Measurements from ENCODE around the gene H2BK1. TPM values are rescaled to one million over a fixed set of nuclear protein-coding genes. Genes with fewer than 3 reads are reported as not detected.

H2BK1 gene
- total RNA-seq, 3 donors from 2014 or later (not counting 1 experiment from before 2014, with no cell fraction given), result 2.5 TPM; not detected in 2

- H3K4me1 ChIP-seq (ENCODE audit: control insufficient read depth, insufficient read depth, low read length), result peaks cover 6% of the 10 kb centered on the region
- no peaks in the 10 kb centered on the region for H3K9me3 Mint-ChIP-seq
- no peaks in the 10 kb centered on the region for H3K27me3 ChIP-seq (ENCODE audit: control insufficient read depth, insufficient read depth, low read length)
- ATAC-seq (no peak), DNase-seq (no peak)
- H3K36me3 Mint-ChIP-seq, result no peaks in the 10 kb centered on the region
- no peak overlapping the region for H3K4me3 Mint-ChIP-seq
- intact Hi-C loops (cut with micrococcal nuclease), result no loop called here
- H3K36me3 ChIP-seq (ENCODE audit: control insufficient read depth, insufficient read depth, low read length), result no peaks in the 10 kb centered on the region
- TF ChIP-seq CTCF (IDR thresholded peaks at IDR 0.05), result no peak
- no peak overlapping the region for H3K27ac ChIP-seq (ENCODE audit: low read length)
- no peaks in the 10 kb centered on the region for H3K9me3 ChIP-seq (ENCODE audit: control insufficient read depth, insufficient read depth, low read length)
- 94% methylated on average over 22 of the region's 23 CpGs for WGBS (ENCODE audit: insufficient coverage)
- H3K4me1 Mint-ChIP-seq, result no peaks in the 10 kb centered on the region
- no peak overlapping the region for H3K4me3 ChIP-seq (ENCODE audit: low read length)
- no peak overlapping the region for H3K27ac Mint-ChIP-seq
- peaks cover 6 to 9% of the 10 kb centered on the region in 2 donors for H3K27me3 Mint-ChIP-seq (ENCODE audit: low read depth in 2 of 2)
These were observed 18.2 kb downstream of the H2BK1 start for GRCh38 chr7:151192002-151192539.

- no peak overlapping the region for H3K27ac Mint-ChIP-seq
- peaks cover 6 to 9% of the 10 kb centered on the region in 2 donors for H3K27me3 Mint-ChIP-seq (ENCODE audit: low read depth in 2 of 2)
- Histone ChIP-seq H3K4me3 (ENCODE audit: low read length) (no peak overlapping the region), H3K4me1 (ENCODE audit: control insufficient read depth, insufficient read depth, low read length) (peaks cover 6% of the 10 kb centered on the region), H3K27ac (ENCODE audit: low read length) (no peak overlapping the region), H3K9me3 (ENCODE audit: control insufficient read depth, insufficient read depth, low read length) (no peaks in the 10 kb centered on the region), H3K36me3 (ENCODE audit: control insufficient read depth, insufficient read depth, low read length) (no peaks in the 10 kb centered on the region), H3K27me3 (ENCODE audit: control insufficient read depth, insufficient read depth, low read length) (no peaks in the 10 kb centered on the region)
- 94% methylated on average over 12 of the region's 12 CpGs for WGBS (ENCODE audit: insufficient coverage)
- no peak for TF ChIP-seq CTCF (IDR thresholded peaks at IDR 0.05)
- intact Hi-C loops (cut with micrococcal nuclease), result no loop called here
- no peaks in the 10 kb centered on the region for H3K4me1 Mint-ChIP-seq
- H3K9me3 Mint-ChIP-seq, result no peaks in the 10 kb centered on the region
- H3K4me3 Mint-ChIP-seq, result no peak overlapping the region
- DNase-seq (no peak), ATAC-seq (no peak)
- H3K36me3 Mint-ChIP-seq, result no peaks in the 10 kb centered on the region
These were observed 18.7 kb downstream of the H2BK1 start for GRCh38 chr7:151191544-151191943.

GRCh38 chr7:151189038-151189437 lies 21.2 kb downstream of the H2BK1 start:
- Histone ChIP-seq H3K4me3 (ENCODE audit: low read length) (no peak overlapping the region), H3K36me3 (ENCODE audit: control insufficient read depth, insufficient read depth, low read length) (no peaks in the 10 kb centered on the region), H3K4me1 (ENCODE audit: control insufficient read depth, insufficient read depth, low read length) (no peaks in the 10 kb centered on the region), H3K9me3 (ENCODE audit: control insufficient read depth, insufficient read depth, low read length) (no peaks in the 10 kb centered on the region), H3K27ac (ENCODE audit: low read length) (no peak overlapping the region), H3K27me3 (ENCODE audit: control insufficient read depth, insufficient read depth, low read length) (no peaks in the 10 kb centered on the region)
- ATAC-seq (no peak), DNase-seq (no peak)
- intact Hi-C loops (cut with micrococcal nuclease), result no loop called here
- Mint-ChIP-seq H3K4me3 (no peak overlapping the region), H3K27ac (no peak overlapping the region), H3K9me3 (no peaks in the 10 kb centered on the region), H3K27me3 (ENCODE audit: low read depth in 2 of 2) (peaks cover 0 to 4% of the 10 kb centered on the region in 2 donors), H3K36me3 (no peaks in the 10 kb centered on the region), H3K4me1 (no peaks in the 10 kb centered on the region)
- 90% methylated on average over 2 of the region's 4 CpGs for WGBS (ENCODE audit: insufficient coverage)
- no peak for TF ChIP-seq CTCF (IDR thresholded peaks at IDR 0.05)

GRCh38 chr7:151188252-151188542 lies 22.1 kb downstream of the H2BK1 start:
- no peak overlapping the region for H3K4me3 ChIP-seq (ENCODE audit: low read length)
- Mint-ChIP-seq H3K27me3 (ENCODE audit: low read depth in 2 of 2) (peaks cover 0 to 4% of the 10 kb centered on the region in 2 donors), H3K27ac (no peak overlapping the region), H3K4me1 (no peaks in the 10 kb centered on the region), H3K36me3 (no peaks in the 10 kb centered on the region), H3K9me3 (no peaks in the 10 kb centered on the region), H3K4me3 (no peak overlapping the region)
- ATAC-seq, result no peak
- H3K27me3 ChIP-seq (ENCODE audit: control insufficient read depth, insufficient read depth, low read length), result no peaks in the 10 kb centered on the region
- intact Hi-C loops (cut with micrococcal nuclease), result no loop called here
- WGBS (ENCODE audit: insufficient coverage), result 27% methylated on average over 5 of the region's 5 CpGs
- H3K9me3 ChIP-seq (ENCODE audit: control insufficient read depth, insufficient read depth, low read length), result no peaks in the 10 kb centered on the region
- no peaks in the 10 kb centered on the region for H3K4me1 ChIP-seq (ENCODE audit: control insufficient read depth, insufficient read depth, low read length)
- TF ChIP-seq CTCF (IDR thresholded peaks at IDR 0.05), result no peak
- H3K36me3 ChIP-seq (ENCODE audit: control insufficient read depth, insufficient read depth, low read length), result no peaks in the 10 kb centered on the region
- H3K27ac ChIP-seq (ENCODE audit: low read length), result no peak overlapping the region
- no peak for DNase-seq

Measured in natural killer cell (primary cell).